Neutrophil (primary cell): Measurements from ENCODE around the gene SI.

Experiments
- H3K27ac ChIP-seq: fragments of 200-600 bp; sonication (generic); 2 replicates; pipeline ENCODE4 v1.5.1; 2016; ENCODE audit warnings: mild to moderate bottlenecking, moderate library complexity
- H3K27me3 ChIP-seq: fragments of 200-600 bp; sonication (generic); 2 replicates; pipeline ENCODE4 v1.6.0; 2016; ENCODE audit warnings: mild to moderate bottlenecking
- H3K36me3 ChIP-seq: fragments of 200-600 bp; sonication (generic); 2 replicates; pipeline ENCODE4 v1.5.1; 2017
- H3K4me1 ChIP-seq, 2 experiments: fragments of 200-600 bp in 1 of 2; sonication (generic) in 1 of 2; 1 replicate in 1 of 2; 2 replicates in 1 of 2; pipeline versions ENCODE4 v1.5.1 to v1.6.1; 2013 to 2016; ENCODE audit warnings: low read depth in 1 of 2, low read length in 1 of 2, mild to moderate bottlenecking in 1 of 2, moderate library complexity in 1 of 2; ENCODE audit not compliant: control insufficient read depth in 1 of 2, insufficient read depth in 1 of 2
- H3K4me3 ChIP-seq, 2 experiments: fragments of 200-600 bp in 1 of 2; sonication (generic) in 1 of 2; 1 replicate in 1 of 2; 2 replicates in 1 of 2; pipeline ENCODE4 v1.5.1; 2013 to 2016; ENCODE audit warnings: low read depth in 1 of 2, low read length in 1 of 2, mild to moderate bottlenecking in 1 of 2, moderate library complexity in 1 of 2
- H3K9me3 ChIP-seq: fragments of 200-600 bp; sonication (generic); 2 replicates; pipeline ENCODE4 v1.5.1; 2016
- TF ChIP-seq, protein P1 (sequence below): fragments of 200-600 bp; sonication (generic); IDR thresholded peaks from 2 replicates; pipeline ENCODE4 v1.5.1; 2016; ENCODE audit warnings: antibody characterized with exemption

The SI gene

DNA sequence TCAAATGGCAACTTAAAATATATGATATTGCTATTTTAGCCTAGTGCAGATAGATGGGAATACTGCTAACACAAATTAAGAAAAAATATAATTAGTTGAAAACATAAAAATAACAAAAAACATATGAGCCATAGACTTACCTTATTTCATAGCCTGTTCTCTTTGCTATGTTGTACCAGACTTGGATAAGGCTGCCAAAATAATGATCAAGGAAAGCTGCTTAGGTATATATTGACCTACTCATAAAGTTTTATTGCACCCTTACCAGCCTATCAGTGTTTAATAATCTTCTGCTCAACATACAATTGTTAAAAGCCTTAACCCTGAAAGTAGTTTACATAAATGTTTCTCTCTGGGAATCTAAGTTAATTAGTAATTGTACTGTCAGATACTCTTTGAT is at the start of gene SI:
SI (minus strand) TSS at position 204 of the 400 bp plus-strand sequence. CDS start 2,484 bp downstream, outside the sequence.
- no peak within 1 kb of the TSS for H3K4me3 ChIP-seq
- H3K27me3 ChIP-seq = no peaks in the 10 kb centered on the region
- no peaks in the 10 kb centered on the region for H3K9me3 ChIP-seq
- H3K4me1 ChIP-seq = no peaks in the 10 kb centered on the region
- TF ChIP-seq, protein P1, sequence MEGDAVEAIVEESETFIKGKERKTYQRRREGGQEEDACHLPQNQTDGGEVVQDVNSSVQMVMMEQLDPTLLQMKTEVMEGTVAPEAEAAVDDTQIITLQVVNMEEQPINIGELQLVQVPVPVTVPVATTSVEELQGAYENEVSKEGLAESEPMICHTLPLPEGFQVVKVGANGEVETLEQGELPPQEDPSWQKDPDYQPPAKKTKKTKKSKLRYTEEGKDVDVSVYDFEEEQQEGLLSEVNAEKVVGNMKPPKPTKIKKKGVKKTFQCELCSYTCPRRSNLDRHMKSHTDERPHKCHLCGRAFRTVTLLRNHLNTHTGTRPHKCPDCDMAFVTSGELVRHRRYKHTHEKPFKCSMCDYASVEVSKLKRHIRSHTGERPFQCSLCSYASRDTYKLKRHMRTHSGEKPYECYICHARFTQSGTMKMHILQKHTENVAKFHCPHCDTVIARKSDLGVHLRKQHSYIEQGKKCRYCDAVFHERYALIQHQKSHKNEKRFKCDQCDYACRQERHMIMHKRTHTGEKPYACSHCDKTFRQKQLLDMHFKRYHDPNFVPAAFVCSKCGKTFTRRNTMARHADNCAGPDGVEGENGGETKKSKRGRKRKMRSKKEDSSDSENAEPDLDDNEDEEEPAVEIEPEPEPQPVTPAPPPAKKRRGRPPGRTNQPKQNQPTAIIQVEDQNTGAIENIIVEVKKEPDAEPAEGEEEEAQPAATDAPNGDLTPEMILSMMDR = no peak
- no peaks in the 10 kb centered on the region for H3K36me3 ChIP-seq
- H3K27ac ChIP-seq = no peak within 1 kb of the TSS

DNA sequence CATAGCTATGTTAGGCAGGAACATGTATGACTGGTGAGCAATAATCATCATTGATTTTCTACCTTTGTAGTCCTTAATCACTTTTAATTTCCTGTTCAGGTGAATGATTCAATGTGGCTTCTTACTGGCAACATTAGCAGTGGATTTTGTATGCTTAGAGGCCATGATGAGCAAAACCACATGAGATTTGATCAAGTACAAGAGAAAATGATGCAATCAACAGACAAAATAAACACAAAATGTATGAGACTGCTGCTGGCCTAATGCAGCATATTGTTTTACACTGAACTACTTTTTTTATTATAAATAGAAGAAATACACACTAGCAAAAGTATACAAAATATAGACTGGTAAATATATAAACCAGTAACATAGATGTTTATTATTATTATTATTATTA is 47.5 kb upstream of the SI start:
- Histone ChIP-seq H3K4me3 (no peak overlapping the region), H3K27me3 (no peaks in the 10 kb centered on the region), H3K4me1 (no peaks in the 10 kb centered on the region), H3K27ac (no peak overlapping the region), H3K36me3 (no peaks in the 10 kb centered on the region), H3K9me3 (no peaks in the 10 kb centered on the region)
- TF ChIP-seq, protein P1 = no peak

DNA sequence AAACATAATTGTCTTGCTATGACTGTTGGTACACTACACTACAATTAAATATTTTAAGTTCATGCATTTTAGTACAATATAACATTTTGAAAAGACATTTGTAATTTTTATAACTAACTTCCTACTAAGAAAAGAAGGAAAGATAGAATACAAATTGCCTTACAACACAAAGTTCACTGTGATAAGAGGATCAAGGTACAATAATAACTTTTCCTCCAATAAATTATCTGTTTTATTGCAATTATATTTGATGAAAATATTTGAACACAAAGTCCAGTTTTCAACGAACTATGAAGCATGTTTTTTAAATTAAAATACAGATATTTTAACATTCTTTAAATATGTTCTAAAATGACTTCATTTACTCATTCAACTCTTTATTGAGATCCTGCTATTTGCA is 33.1 kb upstream of the SI start:
- Histone ChIP-seq H3K36me3 (no peaks in the 10 kb centered on the region), H3K27me3 (no peaks in the 10 kb centered on the region), H3K9me3 (no peaks in the 10 kb centered on the region), H3K4me3 (no peak overlapping the region), H3K4me1 (no peaks in the 10 kb centered on the region), H3K27ac (no peak overlapping the region)
- TF ChIP-seq, protein P1 = no peak

DNA sequence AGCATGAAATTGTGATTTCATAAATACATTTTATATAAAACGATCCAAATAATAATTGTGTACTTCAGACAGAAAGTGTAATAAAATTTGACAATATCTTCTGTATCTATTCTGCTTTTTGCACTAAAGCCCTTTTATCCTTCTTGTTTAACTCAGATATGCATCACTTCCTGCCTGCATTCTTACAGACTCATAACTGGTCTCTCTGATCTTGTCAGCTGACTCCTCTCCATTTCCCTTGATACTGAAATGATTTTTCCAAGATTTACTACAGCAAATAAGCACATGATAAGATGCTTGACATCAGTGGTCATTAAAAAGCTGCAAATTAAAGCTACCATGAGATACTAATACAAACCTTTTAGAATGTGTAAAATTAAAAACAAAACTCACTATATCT is 25.3 kb upstream of the SI start:
- H3K4me3 ChIP-seq = no peak overlapping the region
- H3K36me3 ChIP-seq = no peaks in the 10 kb centered on the region
- H3K27me3 ChIP-seq = no peaks in the 10 kb centered on the region
- no peaks in the 10 kb centered on the region for H3K4me1 ChIP-seq
- TF ChIP-seq, protein P1 = no peak
- no peak overlapping the region for H3K27ac ChIP-seq
- H3K9me3 ChIP-seq = no peaks in the 10 kb centered on the region

DNA sequence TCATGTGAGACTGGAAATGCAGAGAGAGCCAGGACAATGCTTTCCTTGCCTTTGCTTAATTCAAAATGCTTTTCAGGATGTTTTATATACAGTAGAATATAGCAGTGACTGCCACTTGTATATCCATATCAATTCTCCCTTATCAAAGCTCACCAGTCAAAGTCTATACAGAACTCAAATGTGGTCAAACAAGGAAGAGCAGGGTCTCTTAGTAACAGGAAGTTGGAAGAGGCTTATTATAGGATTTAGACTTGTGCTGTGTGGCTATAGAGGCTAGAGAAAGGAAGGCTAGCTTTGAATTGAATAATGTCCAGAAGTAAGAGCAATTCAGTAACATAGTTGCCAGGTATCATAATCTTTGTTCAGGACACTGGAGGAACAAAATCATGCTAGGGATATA is 4.4 kb upstream of the SI start:
- TF ChIP-seq, protein P1 = no peak
- no peaks in the 10 kb centered on the region for H3K9me3 ChIP-seq
- no peaks in the 10 kb centered on the region for H3K27me3 ChIP-seq

DNA sequence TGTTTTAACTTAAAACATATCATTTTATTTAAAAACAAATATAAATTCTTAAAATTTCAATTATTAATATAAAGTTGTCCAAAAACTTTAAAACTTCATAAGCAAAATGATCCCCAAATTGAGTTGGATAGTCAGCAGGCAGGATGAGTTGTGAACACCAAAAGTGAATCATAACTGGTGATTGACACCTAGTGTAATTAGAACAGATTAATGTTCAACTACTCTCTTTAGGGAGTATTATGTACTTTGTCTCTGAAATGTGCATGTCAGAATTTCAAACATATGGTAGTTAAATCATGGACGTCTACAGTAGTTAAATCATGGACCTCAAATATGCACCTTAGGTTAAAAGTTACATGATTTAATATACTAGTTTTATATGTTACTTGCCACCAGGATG is 2.9 kb upstream of the SI start:
- TF ChIP-seq, protein P1 = no peak
- H3K27ac ChIP-seq = no peak overlapping the region
- no peaks in the 10 kb centered on the region for H3K36me3 ChIP-seq
- no peaks in the 10 kb centered on the region for H3K27me3 ChIP-seq
- H3K4me3 ChIP-seq = no peak overlapping the region
- H3K4me1 ChIP-seq = no peaks in the 10 kb centered on the region
- no peaks in the 10 kb centered on the region for H3K9me3 ChIP-seq

More for the DNA sequence above, 4.4 kb upstream of the SI start:
- no peaks in the 10 kb centered on the region for H3K36me3 ChIP-seq
- H3K27ac ChIP-seq = no peak overlapping the region
- H3K4me1 ChIP-seq = no peaks in the 10 kb centered on the region
- no peak overlapping the region for H3K4me3 ChIP-seq
